CMK (cell line): Measurements from ENCODE around the gene LRFN5.
"Not testable (repeated sequence)": the region's sequence is repeated elsewhere in the genome, so short reads cannot be mapped to it uniquely, and the experiment has no call there.

Source experiments
- DNase-seq: peaks from one replicate; pipeline ENCODE4 v3.0.0-alpha.2; 2010; ENCODE audit warnings: low read depth

The LRFN5 gene

DNA sequence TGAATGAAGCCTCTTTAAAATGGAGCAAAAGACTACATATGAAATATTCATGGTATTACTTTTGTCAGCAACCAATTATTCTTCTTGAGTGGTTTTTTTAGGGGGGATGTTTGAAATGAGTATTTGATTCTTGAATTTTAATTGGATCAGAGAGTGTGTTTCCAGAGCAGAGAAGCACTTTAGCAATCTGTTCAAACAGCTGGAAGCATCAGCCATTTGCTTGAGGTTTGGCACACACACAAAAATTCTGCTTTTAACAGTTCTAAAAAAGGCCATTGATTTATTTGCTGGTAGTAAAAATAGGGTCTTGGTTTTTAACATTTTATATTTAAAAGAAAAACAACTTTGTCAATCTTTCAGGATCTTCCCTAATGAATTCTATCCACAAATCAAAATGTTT lies 292.7 kb downstream of the LRFN5 start:
- no peak for DNase-seq

DNA sequence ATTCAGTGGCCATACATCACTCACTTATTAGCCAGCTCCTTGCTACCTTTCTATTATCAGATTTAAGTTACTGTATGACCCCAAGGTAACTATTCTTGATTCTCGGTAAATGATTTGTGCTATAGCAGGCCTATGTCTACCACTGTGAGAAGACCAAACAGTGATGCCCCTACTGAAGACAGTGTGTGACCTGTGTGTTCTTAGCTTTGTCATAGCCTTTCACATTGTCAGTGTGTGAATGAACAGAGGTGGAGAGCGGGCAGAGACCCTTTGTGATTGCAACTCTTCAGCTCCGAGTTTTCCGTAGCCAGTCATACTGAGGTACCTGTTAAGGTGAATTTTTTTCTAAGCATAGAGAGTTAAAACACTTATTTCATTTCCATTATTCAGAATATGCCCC lies 294.0 kb downstream of the LRFN5 start:
- no peak for DNase-seq

GRCh38 chr14:41901089-41901488 lies 294.4 kb downstream of the LRFN5 start:
- DNase-seq: no peak

GRCh38 chr14:41905394-41905964 lies 298.8 kb downstream of the LRFN5 start:
- DNase-seq: no peak

- not testable (repeated sequence) for DNase-seq
Measured at GRCh38 chr14:41911155-41911554, 304.5 kb downstream of the LRFN5 start.

- no peak for DNase-seq
Measured at GRCh38 chr14:41913398-41913797, 306.7 kb downstream of the LRFN5 start.

DNA sequence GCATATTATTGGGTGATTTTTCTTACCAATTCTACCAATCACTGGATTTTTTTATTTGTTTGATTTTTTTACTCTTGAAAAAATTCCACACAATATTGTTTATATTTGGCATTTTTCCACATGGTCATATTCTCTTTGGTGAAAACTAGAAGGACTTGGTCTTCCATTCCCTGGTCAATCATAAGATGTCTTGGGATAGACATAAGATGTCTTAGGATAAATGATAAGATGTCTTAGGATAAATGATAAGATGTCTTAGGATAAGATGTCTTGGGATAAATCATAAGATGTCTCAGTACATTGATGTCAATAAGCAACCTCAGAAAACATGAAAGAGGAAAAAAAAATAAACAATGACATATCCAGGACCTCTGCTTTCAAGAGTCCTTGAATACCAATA lies 309.1 kb downstream of the LRFN5 start:
- DNase-seq: no peak

DNA sequence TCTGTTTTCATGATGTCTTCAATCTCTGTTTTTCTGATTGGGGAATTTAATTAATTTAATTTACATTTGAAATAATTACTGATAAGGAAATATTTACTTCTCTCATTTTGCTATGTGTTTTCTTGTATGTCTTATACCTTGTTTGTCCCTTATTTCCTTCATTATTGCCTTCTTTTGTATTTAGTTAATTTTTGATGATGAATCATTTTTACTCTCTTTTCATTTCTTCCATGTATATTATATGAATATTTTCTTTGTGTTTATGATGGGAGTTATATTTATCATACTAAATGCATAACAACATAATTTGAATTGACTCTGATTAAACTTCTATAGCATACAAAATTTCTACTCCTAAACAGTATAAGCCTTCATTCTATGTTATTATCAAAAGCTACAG lies 309.6 kb downstream of the LRFN5 start:
- no peak for DNase-seq

- DNase-seq: no peak
Measured at GRCh38 chr14:41925409-41925808, 318.7 kb downstream of the LRFN5 start.

- DNase-seq: no peak
Measured at GRCh38 chr14:41950428-41951151, 343.9 kb downstream of the LRFN5 start.
